ENCODE results near the gene NTM. TPM values are rescaled to one million over a fixed set of nuclear protein-coding genes. Genes with fewer than 3 reads are reported as not detected.

Gene NTM
- total and polyA plus RNA-seq, 2 of the 8 experiments (the other 6 are each of a cell fraction or from before 2014, with no cell fraction given): 13.4 to 20.0 TPM

DNA sequence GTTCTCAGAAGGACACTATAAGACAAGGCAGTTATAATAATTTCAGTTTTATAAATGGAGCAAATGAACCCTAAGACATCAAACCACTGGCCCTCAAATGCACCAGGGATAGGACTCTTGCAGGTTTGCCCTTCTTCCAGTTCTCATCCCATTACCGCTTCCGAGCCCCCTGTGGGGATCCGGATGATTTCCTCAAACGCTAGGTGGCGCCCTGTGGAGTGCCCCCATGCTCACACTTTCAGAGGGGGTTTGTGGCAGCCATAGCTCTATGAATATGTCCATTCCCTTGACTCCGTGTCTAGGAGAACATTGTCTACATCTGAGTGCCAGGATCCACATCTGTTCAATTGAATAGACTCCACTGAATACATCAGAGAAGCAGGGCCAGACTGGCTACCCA is 816.3 kb downstream of the NTM start:
- 69% methylated on average over 6 of the region's 6 CpGs; no CpG with 5 or more reads in 1 of the 2 experiments for whole genome bisulfite sequencing, 2 experiments (ENCODE audit: extremely low coverage in 1 of 2, insufficient coverage in 1 of 2, insufficient read length in 1 of 2, insufficient replicate concordance in 2 of 2, low coverage in 1 of 2, low lambda C conversion rate in 2 of 2, missing lambda C conversion rate in 1 of 2)
- DNase-seq (ENCODE audit: low read depth in 1 of 2, low spot score in 2 of 2): peak in 1 of 2 experiments; percentile 79

More for the DNA sequence above, 816.3 kb downstream of the NTM start:
- Histone ChIP-seq H2AK5ac (ENCODE audit: low read depth, low read length) (no peak overlapping the region), H3K27me3 (replicated peaks in 1 of 4; ENCODE audit: control insufficient read depth in 3 of 4, extremely low read depth in 1 of 4, insufficient read depth in 3 of 4, low read length in 3 of 4) (no peaks in the 10 kb centered on the region), H3K36me3 (ENCODE audit: control insufficient read depth in 2 of 4, insufficient read depth in 4 of 4, low read length in 3 of 4) (no peaks in the 10 kb centered on the region), H3K4me2 (ENCODE audit: insufficient read depth in 1 of 2, low read depth in 2 of 2, low read length in 2 of 2) (no peak overlapping the region), H2BK15ac (ENCODE audit: low read length) (no peak overlapping the region), H3K18ac (ENCODE audit: extremely low read depth, low read length) (no peak overlapping the region), H4K5ac (ENCODE audit: insufficient read length, low read depth, low read length) (no peak overlapping the region), H4K91ac (replicated peaks; ENCODE audit: insufficient read length, low read length) (no peak overlapping the region), H3K56ac (replicated peaks; ENCODE audit: insufficient read length, low read depth, low read length) (no peak overlapping the region), H3K9me3 (ENCODE audit: insufficient read depth in 2 of 2, low read depth in 1 of 2, low read length in 1 of 2) (no peaks in the 10 kb centered on the region), H4K8ac (ENCODE audit: extremely low read depth, insufficient read depth, low read length) (no peak overlapping the region), H2BK120ac (replicated peaks; ENCODE audit: low read depth, low read length) (no peak overlapping the region), H4K20me1 (replicated peaks in 1 of 2; ENCODE audit: control insufficient read depth in 1 of 2, insufficient read depth in 2 of 2, low read length in 2 of 2) (no peaks in the 10 kb centered on the region), H2AFZ (ENCODE audit: low read length) (no peak overlapping the region), H3K27ac (ENCODE audit: low read depth, low read length) (no peak overlapping the region), H3K4me3 (ENCODE audit: extremely low read depth in 1 of 4, insufficient read depth in 2 of 4, low read depth in 3 of 4, low read length in 4 of 4) (no peak overlapping the region), H3K23me2 (ENCODE audit: low read depth, low read length) (no peaks in the 10 kb centered on the region), H3K79me1 (ENCODE audit: low read depth, low read length) (no peaks in the 10 kb centered on the region), H3K79me2 (ENCODE audit: control insufficient read depth in 1 of 2, insufficient read depth in 2 of 2, low read length in 2 of 2) (no peaks in the 10 kb centered on the region), H3K4ac (replicated peaks; ENCODE audit: insufficient read length, low read depth, low read length) (no peak overlapping the region), H3K23ac (ENCODE audit: insufficient read length) (no peak overlapping the region), H3K9ac (replicated peaks in 1 of 4; ENCODE audit: extremely low read depth in 1 of 4, low read depth in 3 of 4, low read length in 3 of 4) (no peak overlapping the region), H3K14ac (ENCODE audit: insufficient read length) (no peak overlapping the region), H2BK12ac (ENCODE audit: low read depth, low read length) (no peak overlapping the region), H2BK5ac (ENCODE audit: low read depth, low read length) (no peak overlapping the region), H3K4me1 (replicated peaks in 1 of 4; ENCODE audit: control insufficient read depth in 3 of 4, insufficient read depth in 4 of 4, low read length in 3 of 4) (no peaks in the 10 kb centered on the region; a peak in 1 of 7 replicates), H2BK20ac (ENCODE audit: low read length) (no peak overlapping the region)
- FAIRE-seq: no peak
- POLR2A ChIA-PET (ENCODE audit: partially characterized antibody): interaction anchor here (0.7 kb wide), 1 partner anchor 150 kb away, joined by 3 read pairs; no protein-coding TSS in a partner anchor
- TF ChIP-seq RAD21 (IDR thresholded peaks at IDR 0.05 in 1 of 2, conservative IDR thresholded peaks at IDR 0.05 in 1 of 2; ENCODE audit: low read depth in 2 of 2, low read length in 2 of 2) (peak; percentile 42 to 56), RXRA (IDR thresholded peaks at IDR 0.05; ENCODE audit: insufficient read depth, low read depth, low read length) (no peak)
- TF ChIP-seq, protein P1, sequence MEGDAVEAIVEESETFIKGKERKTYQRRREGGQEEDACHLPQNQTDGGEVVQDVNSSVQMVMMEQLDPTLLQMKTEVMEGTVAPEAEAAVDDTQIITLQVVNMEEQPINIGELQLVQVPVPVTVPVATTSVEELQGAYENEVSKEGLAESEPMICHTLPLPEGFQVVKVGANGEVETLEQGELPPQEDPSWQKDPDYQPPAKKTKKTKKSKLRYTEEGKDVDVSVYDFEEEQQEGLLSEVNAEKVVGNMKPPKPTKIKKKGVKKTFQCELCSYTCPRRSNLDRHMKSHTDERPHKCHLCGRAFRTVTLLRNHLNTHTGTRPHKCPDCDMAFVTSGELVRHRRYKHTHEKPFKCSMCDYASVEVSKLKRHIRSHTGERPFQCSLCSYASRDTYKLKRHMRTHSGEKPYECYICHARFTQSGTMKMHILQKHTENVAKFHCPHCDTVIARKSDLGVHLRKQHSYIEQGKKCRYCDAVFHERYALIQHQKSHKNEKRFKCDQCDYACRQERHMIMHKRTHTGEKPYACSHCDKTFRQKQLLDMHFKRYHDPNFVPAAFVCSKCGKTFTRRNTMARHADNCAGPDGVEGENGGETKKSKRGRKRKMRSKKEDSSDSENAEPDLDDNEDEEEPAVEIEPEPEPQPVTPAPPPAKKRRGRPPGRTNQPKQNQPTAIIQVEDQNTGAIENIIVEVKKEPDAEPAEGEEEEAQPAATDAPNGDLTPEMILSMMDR (IDR thresholded peaks at IDR 0.05; ENCODE audit: control extremely low read depth in 1 of 3, insufficient read depth in 1 of 3, low read depth in 1 of 3, low read length in 3 of 3): peak; percentile 58 to 75 (median 62)
- CTCF ChIA-PET (ENCODE audit: partially characterized antibody): interaction anchor here (0.6 to 5.8 kb wide), 24 partner anchors 8 to 740 kb away, joined by 3 to 41 read pairs (median 4); no protein-coding TSS in a partner anchor
